ENCODE measurements around the gene CACNG5. TPM values are rescaled to one million over a fixed set of nuclear protein-coding genes. Genes with fewer than 3 reads are reported as not detected.

Gene CACNG5
- total RNA-seq, 2 donors from 2014 or later, result not detected

- H3K36me3 ChIP-seq, result no peaks in the 10 kb centered on the region
- TF ChIP-seq CTCF (IDR thresholded peaks at IDR 0.05), result no peak
- H3K4me1 ChIP-seq, result no peaks in the 10 kb centered on the region
- H3K9me3 ChIP-seq, result no peaks in the 10 kb centered on the region
- H3K4me3 ChIP-seq, result no peak overlapping the region
- DNase-seq (ENCODE audit: low spot score), result no peak
- no peak overlapping the region for H3K27ac ChIP-seq
- H3K27me3 ChIP-seq, result no peaks in the 10 kb centered on the region
Measured at GRCh38 chr17:66889480-66890230, 54.7 kb downstream of the CACNG5 start.

GRCh38 chr17:66892246-66892645, 57.3 kb downstream of the CACNG5 start:
- no peak for TF ChIP-seq CTCF (IDR thresholded peaks at IDR 0.05)
- DNase-seq (ENCODE audit: low spot score), result no peak
- Histone ChIP-seq H3K4me1 (no peaks in the 10 kb centered on the region), H3K27me3 (no peaks in the 10 kb centered on the region), H3K9me3 (no peaks in the 10 kb centered on the region), H3K36me3 (no peaks in the 10 kb centered on the region), H3K27ac (no peak overlapping the region), H3K4me3 (no peak overlapping the region)

- Histone ChIP-seq H3K4me3 (no peak overlapping the region), H3K9me3 (no peaks in the 10 kb centered on the region), H3K27ac (no peak overlapping the region), H3K4me1 (no peaks in the 10 kb centered on the region), H3K36me3 (no peaks in the 10 kb centered on the region), H3K27me3 (no peaks in the 10 kb centered on the region)
- no peak for DNase-seq (ENCODE audit: low spot score)
- no peak for TF ChIP-seq CTCF (IDR thresholded peaks at IDR 0.05)
Measured at GRCh38 chr17:66893382-66893781, 58.5 kb downstream of the CACNG5 start.

- DNase-seq (ENCODE audit: low spot score), result no peak
- H3K9me3 ChIP-seq, result no peaks in the 10 kb centered on the region
- H3K36me3 ChIP-seq, result no peaks in the 10 kb centered on the region
- no peak overlapping the region for H3K27ac ChIP-seq
- H3K27me3 ChIP-seq, result no peaks in the 10 kb centered on the region
- TF ChIP-seq CTCF (IDR thresholded peaks at IDR 0.05), result no peak
- H3K4me1 ChIP-seq, result no peaks in the 10 kb centered on the region
- no peak overlapping the region for H3K4me3 ChIP-seq
Measured at GRCh38 chr17:66893863-66894262, 58.9 kb downstream of the CACNG5 start.

- no peak overlapping the region for H3K4me3 ChIP-seq
- H3K27me3 ChIP-seq, result no peaks in the 10 kb centered on the region
- no peak for DNase-seq (ENCODE audit: low spot score)
- TF ChIP-seq CTCF (IDR thresholded peaks at IDR 0.05), result no peak
- no peak overlapping the region for H3K27ac ChIP-seq
- H3K36me3 ChIP-seq, result no peaks in the 10 kb centered on the region
- no peaks in the 10 kb centered on the region for H3K4me1 ChIP-seq
- H3K9me3 ChIP-seq, result no peaks in the 10 kb centered on the region
Measured at GRCh38 chr17:66897141-66897540, 62.2 kb downstream of the CACNG5 start.

- DNase-seq (ENCODE audit: low spot score), result no peak
- Histone ChIP-seq H3K9me3 (no peaks in the 10 kb centered on the region), H3K27me3 (no peaks in the 10 kb centered on the region), H3K4me3 (no peak overlapping the region), H3K27ac (no peak overlapping the region), H3K4me1 (no peaks in the 10 kb centered on the region), H3K36me3 (no peaks in the 10 kb centered on the region)
- no peak for TF ChIP-seq CTCF (IDR thresholded peaks at IDR 0.05)
Measured at GRCh38 chr17:66898536-66898935, 63.6 kb downstream of the CACNG5 start.

Measured in right atrium auricular region (tissue), 2 donors.